HL-60 (cell line): ENCODE data around the gene SHCBP1.

Experiments used
- DNase-seq, 2 experiments: peaks; one replicate each; pipeline ENCODE4 v3.0.0-alpha.2; 2010 to 2020; ENCODE audit warnings: low read depth in 1 of 2, low spot score in 1 of 2
- H3K27ac ChIP-seq: fragments of 250-450 bp; sonication (Bioruptor Pico); replicated peaks from 2 replicates; pipeline ENCODE4 v1.5.1; 2020; ENCODE audit warnings: mild to moderate bottlenecking, moderate library complexity
- H3K27me3 ChIP-seq: fragments of 250-450 bp; sonication (Bioruptor Pico); 2 replicates; pipeline ENCODE4 v1.5.1; 2021; ENCODE audit warnings: mild to moderate bottlenecking, moderate library complexity; ENCODE audit not compliant: insufficient read depth, poor library complexity, severe bottlenecking
- H3K4me3 ChIP-seq: replicated peaks from 2 replicates; pipeline ENCODE4 v1.5.1; 2011; ENCODE audit warnings: mild to moderate bottlenecking, control low read depth, low read length; ENCODE audit not compliant: insufficient read depth
- GABPA ChIP-seq: IDR thresholded peaks from 2 replicates; pipeline ENCODE4 v1.6.1; 2012; ENCODE audit warnings: low read depth
- POLR2AphosphoS5 ChIP-seq: IDR thresholded peaks from 2 replicates; pipeline ENCODE4 v1.6.1; 2012; ENCODE audit warnings: low read depth
- SPI1 ChIP-seq: IDR thresholded peaks from 2 replicates; pipeline ENCODE4 v1.6.1; 2012; ENCODE audit warnings: low read depth, mild to moderate bottlenecking, borderline replicate concordance
- TF ChIP-seq, protein P1 (sequence below): IDR thresholded peaks from 2 replicates; pipeline ENCODE4 v1.6.1; 2012; ENCODE audit warnings: low read depth; ENCODE audit not compliant: insufficient replicate concordance
- TF ChIP-seq, protein P2 (sequence below): IDR thresholded peaks from one replicate; pipeline ENCODE4 v1.5.1; 2011; ENCODE audit warnings: low read length, control low read depth, inconsistent platforms; ENCODE audit not compliant: insufficient read depth

SHCBP1 gene

DNA sequence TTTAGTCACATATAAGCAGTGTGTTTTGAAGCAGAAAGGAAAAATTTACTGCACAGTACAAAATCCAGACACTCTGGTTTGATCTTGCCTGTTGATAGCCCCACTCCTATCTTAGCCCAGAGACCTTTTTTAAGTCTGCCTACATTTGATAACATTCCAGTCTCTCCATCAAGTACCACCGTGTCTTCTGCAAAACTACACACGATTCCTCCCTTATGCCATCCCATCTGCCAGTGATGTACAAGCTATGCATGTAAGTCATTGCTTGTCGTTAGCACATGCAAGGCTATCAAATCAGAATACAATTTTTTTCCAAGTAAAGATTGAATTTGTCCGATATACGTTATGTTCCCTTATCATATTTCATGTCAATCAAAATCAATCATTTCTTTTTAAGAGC is 14.9 kb downstream of the SHCBP1 start:
- TF ChIP-seq SPI1 = no peak
- TF ChIP-seq GABPA = no peak
- TF ChIP-seq POLR2AphosphoS5 = no peak
- Histone ChIP-seq H3K4me3 (no peak overlapping the region), H3K27ac (no peak overlapping the region), H3K27me3 (no peaks in the 10 kb centered on the region)
- DNase-seq = no peak

DNA sequence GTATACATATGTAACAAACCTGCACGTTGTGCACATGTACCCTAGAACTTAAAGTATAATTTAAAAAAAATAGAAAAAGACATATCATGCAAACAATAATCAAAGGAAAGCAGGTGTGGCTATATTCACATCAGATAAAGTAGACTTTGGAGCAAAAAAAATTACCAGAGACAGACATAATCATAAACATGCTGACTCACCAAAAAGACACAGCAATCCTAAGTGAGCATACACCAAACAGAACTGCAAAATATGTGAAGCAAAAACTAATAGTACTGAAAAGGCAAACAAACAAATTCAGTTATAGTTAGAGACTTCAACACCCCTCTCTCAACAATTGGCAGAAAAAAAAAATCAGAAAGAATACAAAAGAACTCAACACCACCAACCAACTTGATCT is 29.9 kb downstream of the SHCBP1 start:
- no peaks in the 10 kb centered on the region for H3K27me3 ChIP-seq
- H3K4me3 ChIP-seq = no peak overlapping the region
- DNase-seq = no peak
- H3K27ac ChIP-seq = no peak overlapping the region
- no peak for TF ChIP-seq SPI1
- no peak for TF ChIP-seq GABPA
- TF ChIP-seq, protein P1, sequence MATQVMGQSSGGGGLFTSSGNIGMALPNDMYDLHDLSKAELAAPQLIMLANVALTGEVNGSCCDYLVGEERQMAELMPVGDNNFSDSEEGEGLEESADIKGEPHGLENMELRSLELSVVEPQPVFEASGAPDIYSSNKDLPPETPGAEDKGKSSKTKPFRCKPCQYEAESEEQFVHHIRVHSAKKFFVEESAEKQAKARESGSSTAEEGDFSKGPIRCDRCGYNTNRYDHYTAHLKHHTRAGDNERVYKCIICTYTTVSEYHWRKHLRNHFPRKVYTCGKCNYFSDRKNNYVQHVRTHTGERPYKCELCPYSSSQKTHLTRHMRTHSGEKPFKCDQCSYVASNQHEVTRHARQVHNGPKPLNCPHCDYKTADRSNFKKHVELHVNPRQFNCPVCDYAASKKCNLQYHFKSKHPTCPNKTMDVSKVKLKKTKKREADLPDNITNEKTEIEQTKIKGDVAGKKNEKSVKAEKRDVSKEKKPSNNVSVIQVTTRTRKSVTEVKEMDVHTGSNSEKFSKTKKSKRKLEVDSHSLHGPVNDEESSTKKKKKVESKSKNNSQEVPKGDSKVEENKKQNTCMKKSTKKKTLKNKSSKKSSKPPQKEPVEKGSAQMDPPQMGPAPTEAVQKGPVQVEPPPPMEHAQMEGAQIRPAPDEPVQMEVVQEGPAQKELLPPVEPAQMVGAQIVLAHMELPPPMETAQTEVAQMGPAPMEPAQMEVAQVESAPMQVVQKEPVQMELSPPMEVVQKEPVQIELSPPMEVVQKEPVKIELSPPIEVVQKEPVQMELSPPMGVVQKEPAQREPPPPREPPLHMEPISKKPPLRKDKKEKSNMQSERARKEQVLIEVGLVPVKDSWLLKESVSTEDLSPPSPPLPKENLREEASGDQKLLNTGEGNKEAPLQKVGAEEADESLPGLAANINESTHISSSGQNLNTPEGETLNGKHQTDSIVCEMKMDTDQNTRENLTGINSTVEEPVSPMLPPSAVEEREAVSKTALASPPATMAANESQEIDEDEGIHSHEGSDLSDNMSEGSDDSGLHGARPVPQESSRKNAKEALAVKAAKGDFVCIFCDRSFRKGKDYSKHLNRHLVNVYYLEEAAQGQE = no peak
- TF ChIP-seq POLR2AphosphoS5 = no peak
- TF ChIP-seq, protein P2, sequence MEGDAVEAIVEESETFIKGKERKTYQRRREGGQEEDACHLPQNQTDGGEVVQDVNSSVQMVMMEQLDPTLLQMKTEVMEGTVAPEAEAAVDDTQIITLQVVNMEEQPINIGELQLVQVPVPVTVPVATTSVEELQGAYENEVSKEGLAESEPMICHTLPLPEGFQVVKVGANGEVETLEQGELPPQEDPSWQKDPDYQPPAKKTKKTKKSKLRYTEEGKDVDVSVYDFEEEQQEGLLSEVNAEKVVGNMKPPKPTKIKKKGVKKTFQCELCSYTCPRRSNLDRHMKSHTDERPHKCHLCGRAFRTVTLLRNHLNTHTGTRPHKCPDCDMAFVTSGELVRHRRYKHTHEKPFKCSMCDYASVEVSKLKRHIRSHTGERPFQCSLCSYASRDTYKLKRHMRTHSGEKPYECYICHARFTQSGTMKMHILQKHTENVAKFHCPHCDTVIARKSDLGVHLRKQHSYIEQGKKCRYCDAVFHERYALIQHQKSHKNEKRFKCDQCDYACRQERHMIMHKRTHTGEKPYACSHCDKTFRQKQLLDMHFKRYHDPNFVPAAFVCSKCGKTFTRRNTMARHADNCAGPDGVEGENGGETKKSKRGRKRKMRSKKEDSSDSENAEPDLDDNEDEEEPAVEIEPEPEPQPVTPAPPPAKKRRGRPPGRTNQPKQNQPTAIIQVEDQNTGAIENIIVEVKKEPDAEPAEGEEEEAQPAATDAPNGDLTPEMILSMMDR = no peak

DNA sequence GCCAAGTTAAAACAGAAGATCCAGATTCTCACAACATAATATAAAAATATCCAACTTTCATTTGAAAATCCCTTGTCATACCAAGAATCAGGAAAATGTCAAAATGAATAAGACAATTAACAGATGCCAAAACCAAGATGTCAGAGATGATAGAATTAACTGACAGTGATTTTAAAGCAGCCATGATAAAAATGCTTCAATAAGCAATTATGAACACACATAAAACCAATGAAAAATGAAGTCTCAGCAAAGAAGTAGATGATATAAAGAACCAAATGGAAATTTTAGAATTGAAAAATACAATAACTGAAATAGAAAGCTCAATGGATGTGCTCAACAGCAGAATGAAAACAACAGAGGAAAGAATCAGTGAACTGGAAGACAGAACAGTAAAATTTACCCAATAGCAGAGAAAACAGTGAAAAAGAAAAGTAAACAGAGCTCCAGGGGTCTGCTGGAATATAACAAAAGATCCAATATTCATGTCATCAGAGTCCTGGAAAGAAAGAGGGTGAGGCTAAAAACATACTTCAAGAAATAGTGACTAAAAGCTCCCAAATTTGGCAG is 35.1 kb downstream of the SHCBP1 start:
- H3K27me3 ChIP-seq = no peaks in the 10 kb centered on the region
- TF ChIP-seq POLR2AphosphoS5 (no peak), SPI1 (no peak), GABPA (no peak)
- TF ChIP-seq, protein P1 = no peak
- TF ChIP-seq, protein P2 = no peak
- no peak overlapping the region for H3K4me3 ChIP-seq
- DNase-seq = no peak
- H3K27ac ChIP-seq = no peak overlapping the region

DNA sequence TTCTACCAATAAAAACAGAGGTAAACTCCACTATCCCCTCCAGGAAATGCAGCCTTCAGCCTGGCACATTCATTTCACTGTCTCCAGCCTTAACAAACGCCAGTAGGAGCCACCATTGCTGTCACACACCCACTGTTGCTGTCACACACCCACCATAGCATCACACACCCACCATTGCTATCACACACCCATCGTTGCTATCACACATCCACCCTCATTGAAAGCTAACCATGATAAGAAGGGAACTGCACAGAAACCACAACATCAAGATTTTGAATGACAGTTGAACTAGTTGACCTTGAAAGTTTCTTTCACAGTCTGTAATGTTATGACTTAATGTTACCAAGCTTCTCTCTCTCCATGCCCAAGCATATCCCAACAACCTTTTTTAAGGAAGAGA is 38.1 kb downstream of the SHCBP1 start:
- Histone ChIP-seq H3K4me3 (no peak overlapping the region), H3K27me3 (no peaks in the 10 kb centered on the region), H3K27ac (no peak overlapping the region)
- DNase-seq = no peak
- TF ChIP-seq GABPA = no peak
- TF ChIP-seq, protein P1 = no peak
- no peak for TF ChIP-seq POLR2AphosphoS5
- no peak for TF ChIP-seq SPI1
- TF ChIP-seq, protein P2 = no peak
